Prostate gland (tissue), 2 donors: Measurements from ENCODE around the gene VPS33A.

ENCODE experiments used
- POLR2A ChIP-seq: fragments of 450-650 bp; IDR thresholded peaks from one replicate; pipeline ENCODE4 v1.6.1; 2016; ENCODE audit warnings: antibody characterized with exemption, mild to moderate bottlenecking
- POLR2AphosphoS5 ChIP-seq: sonication (generic); formaldehyde crosslinking; IDR thresholded peaks from one replicate; pipeline ENCODE4 v1.6.1; 2017; ENCODE audit warnings: antibody characterized with exemption
- TF ChIP-seq, protein P1 (sequence below), 4 experiments: fragments of 200-600 bp in 2 of 4; fragments of 450-650 bp in 2 of 4; sonication (generic) in 2 of 4; IDR thresholded peaks; 1 replicate in 3 of 4; 2 replicates in 1 of 4; pipeline ENCODE4 v1.5.1; 2016 to 2019; ENCODE audit warnings: antibody characterized with exemption in 4 of 4, mild to moderate bottlenecking in 2 of 4, moderate library complexity in 2 of 4

DNA sequence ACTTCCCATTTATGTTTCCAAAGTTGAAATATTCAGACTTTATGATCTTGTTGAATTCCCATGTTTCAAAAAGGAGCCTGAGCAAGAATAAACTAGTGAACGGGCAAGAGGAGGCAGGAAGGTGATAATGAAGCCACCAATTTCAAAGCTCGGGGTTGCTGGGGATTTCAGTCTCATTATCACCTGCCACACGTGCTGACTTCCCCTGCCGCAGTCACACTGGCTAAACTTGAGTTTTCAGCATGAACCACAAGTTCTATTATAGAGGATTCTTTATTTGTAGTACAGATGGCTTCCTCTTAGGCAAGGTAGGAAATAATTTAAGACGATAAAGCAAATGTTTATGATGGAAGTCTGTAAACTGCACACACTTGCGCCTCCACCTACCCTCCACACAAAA, 22.3 kb downstream of the VPS33A start:
- TF ChIP-seq POLR2A (no peak), POLR2AphosphoS5 (no peak)
- TF ChIP-seq, protein P1, sequence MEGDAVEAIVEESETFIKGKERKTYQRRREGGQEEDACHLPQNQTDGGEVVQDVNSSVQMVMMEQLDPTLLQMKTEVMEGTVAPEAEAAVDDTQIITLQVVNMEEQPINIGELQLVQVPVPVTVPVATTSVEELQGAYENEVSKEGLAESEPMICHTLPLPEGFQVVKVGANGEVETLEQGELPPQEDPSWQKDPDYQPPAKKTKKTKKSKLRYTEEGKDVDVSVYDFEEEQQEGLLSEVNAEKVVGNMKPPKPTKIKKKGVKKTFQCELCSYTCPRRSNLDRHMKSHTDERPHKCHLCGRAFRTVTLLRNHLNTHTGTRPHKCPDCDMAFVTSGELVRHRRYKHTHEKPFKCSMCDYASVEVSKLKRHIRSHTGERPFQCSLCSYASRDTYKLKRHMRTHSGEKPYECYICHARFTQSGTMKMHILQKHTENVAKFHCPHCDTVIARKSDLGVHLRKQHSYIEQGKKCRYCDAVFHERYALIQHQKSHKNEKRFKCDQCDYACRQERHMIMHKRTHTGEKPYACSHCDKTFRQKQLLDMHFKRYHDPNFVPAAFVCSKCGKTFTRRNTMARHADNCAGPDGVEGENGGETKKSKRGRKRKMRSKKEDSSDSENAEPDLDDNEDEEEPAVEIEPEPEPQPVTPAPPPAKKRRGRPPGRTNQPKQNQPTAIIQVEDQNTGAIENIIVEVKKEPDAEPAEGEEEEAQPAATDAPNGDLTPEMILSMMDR (IDR thresholded peaks at IDR 0.05) = no peak
